Mammary epithelial cell (primary cell): Measurements from ENCODE around the gene LPP.

Experiments used
- EZH2 ChIP-seq: IDR thresholded peaks from 2 replicates; pipeline ENCODE4 v1.6.1; 2012; ENCODE audit warnings: low read length, inconsistent platforms, borderline replicate concordance
- TF ChIP-seq, protein P1 (sequence below), 2 donors: IDR thresholded peaks in 1 of 2; conservative IDR thresholded peaks in 1 of 2; 2 replicates each; pipeline ENCODE4 v1.5.1; 2011 to 2012; ENCODE audit warnings: inconsistent platforms in 2 of 2, low read length in 2 of 2, mild to moderate bottlenecking in 2 of 2, control low read depth in 1 of 2, low read depth in 1 of 2; ENCODE audit not compliant: insufficient read depth in 1 of 2; ENCODE audit errors: extremely low read depth in 1 of 2

DNA sequence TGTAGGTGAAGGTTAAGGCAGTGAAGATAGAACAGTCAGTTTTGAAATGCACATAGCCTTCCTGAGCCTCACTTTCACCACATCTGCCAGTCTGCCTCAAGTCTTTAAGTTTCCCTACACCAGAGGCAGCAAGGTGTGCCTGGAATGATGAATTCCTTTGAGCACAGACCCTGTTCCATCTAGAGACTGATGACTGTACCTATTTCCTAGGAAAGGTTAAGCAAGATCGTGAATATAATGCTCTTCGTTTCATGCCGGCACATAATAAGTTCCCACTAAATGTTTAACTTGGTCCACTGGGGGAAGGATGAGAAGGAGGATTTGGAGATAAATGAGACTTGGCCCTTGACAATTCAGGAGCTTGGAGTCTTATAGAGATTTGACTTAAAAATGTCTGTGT, 141.9 kb downstream of the LPP start:
- TF ChIP-seq, protein P1, sequence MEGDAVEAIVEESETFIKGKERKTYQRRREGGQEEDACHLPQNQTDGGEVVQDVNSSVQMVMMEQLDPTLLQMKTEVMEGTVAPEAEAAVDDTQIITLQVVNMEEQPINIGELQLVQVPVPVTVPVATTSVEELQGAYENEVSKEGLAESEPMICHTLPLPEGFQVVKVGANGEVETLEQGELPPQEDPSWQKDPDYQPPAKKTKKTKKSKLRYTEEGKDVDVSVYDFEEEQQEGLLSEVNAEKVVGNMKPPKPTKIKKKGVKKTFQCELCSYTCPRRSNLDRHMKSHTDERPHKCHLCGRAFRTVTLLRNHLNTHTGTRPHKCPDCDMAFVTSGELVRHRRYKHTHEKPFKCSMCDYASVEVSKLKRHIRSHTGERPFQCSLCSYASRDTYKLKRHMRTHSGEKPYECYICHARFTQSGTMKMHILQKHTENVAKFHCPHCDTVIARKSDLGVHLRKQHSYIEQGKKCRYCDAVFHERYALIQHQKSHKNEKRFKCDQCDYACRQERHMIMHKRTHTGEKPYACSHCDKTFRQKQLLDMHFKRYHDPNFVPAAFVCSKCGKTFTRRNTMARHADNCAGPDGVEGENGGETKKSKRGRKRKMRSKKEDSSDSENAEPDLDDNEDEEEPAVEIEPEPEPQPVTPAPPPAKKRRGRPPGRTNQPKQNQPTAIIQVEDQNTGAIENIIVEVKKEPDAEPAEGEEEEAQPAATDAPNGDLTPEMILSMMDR (conservative IDR thresholded peaks at IDR 0.05 in 1 of 2, IDR thresholded peaks at IDR 0.05 in 1 of 2; ENCODE audit: extremely low read depth in 1 of 2, insufficient read depth in 1 of 2, low read depth in 1 of 2, low read length in 2 of 2): no peak
- no peak for TF ChIP-seq EZH2
